ENCODE data around the gene SPATA13.

Gene SPATA13

DNA sequence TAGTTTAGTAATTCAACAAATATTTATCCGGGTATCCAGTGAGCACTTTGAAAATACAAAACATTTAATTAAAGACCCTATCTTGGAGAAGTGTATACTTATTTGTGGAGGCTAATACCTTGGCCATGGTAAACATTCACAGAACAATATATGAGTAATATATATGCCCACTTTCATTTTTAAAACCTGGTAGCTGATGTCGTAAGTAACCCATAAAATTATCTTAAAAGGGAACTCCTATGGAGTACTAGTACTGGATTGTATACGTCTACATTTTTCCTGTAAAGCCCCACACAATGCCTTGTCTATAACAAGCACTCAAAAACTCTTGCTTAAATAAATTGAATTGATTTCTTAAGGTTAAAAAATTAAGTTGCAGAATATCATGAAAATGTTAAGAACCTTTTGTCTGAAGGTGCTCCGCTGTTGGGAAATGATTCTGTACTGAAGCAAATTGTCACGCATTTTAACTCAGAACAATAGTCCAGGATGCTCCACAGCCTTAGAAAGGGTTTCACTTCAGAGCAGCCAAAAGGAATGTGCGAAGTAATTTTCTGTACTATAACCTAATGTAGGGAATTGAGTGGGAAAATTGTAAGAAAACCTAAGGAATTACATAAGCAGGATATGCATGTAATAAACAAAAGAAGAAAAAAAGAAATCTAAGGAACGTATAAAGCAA, 90.0 kb downstream of the SPATA13 start:
- Histone ChIP-seq H3K4me1 (ENCODE audit: low read length) (no peaks in the 10 kb centered on the region), H3K9me3 (ENCODE audit: insufficient read depth, low read length) (no peaks in the 10 kb centered on the region), H4K20me1 (ENCODE audit: insufficient read depth, low read length) (no peaks in the 10 kb centered on the region), H3K4me3 (ENCODE audit: low read length) (no peak overlapping the region), H3K4me2 (ENCODE audit: low read length) (no peak overlapping the region), H3K36me3 (replicated peaks; ENCODE audit: low read depth, low read length) (no peaks in the 10 kb centered on the region), H3K27ac (ENCODE audit: low read length) (no peak overlapping the region), H3K27me3 (ENCODE audit: low read depth, low read length) (no peaks in the 10 kb centered on the region), H3K9ac (ENCODE audit: low read length) (no peak overlapping the region), H3K79me2 (ENCODE audit: low read length) (no peaks in the 10 kb centered on the region), H2AFZ (ENCODE audit: low read depth, low read length) (no peak overlapping the region)
- TF ChIP-seq EZH2phosphoT487 (IDR thresholded peaks at IDR 0.05; ENCODE audit: low read depth) (no peak), CTCF (IDR thresholded peaks at IDR 0.05; ENCODE audit: low read depth, low read length) (no peak)

- Histone ChIP-seq H4K20me1 (ENCODE audit: insufficient read depth, low read length) (no peaks in the 10 kb centered on the region), H3K9ac (ENCODE audit: low read length) (no peak overlapping the region), H3K36me3 (replicated peaks; ENCODE audit: low read depth, low read length) (no peaks in the 10 kb centered on the region), H3K4me2 (ENCODE audit: low read length) (no peak overlapping the region), H3K27me3 (ENCODE audit: low read depth, low read length) (no peaks in the 10 kb centered on the region), H3K27ac (ENCODE audit: low read length) (no peak overlapping the region), H2AFZ (ENCODE audit: low read depth, low read length) (no peak overlapping the region), H3K4me3 (ENCODE audit: low read length) (no peak overlapping the region), H3K9me3 (ENCODE audit: insufficient read depth, low read length) (no peaks in the 10 kb centered on the region), H3K79me2 (ENCODE audit: low read length) (no peaks in the 10 kb centered on the region), H3K4me1 (ENCODE audit: low read length) (no peaks in the 10 kb centered on the region)
- TF ChIP-seq CTCF (IDR thresholded peaks at IDR 0.05; ENCODE audit: low read depth, low read length), result no peak
- no peak for TF ChIP-seq EZH2phosphoT487 (IDR thresholded peaks at IDR 0.05; ENCODE audit: low read depth)
Observed at GRCh38 chr13:24251525-24251924, 91.0 kb downstream of the SPATA13 start.

DNA sequence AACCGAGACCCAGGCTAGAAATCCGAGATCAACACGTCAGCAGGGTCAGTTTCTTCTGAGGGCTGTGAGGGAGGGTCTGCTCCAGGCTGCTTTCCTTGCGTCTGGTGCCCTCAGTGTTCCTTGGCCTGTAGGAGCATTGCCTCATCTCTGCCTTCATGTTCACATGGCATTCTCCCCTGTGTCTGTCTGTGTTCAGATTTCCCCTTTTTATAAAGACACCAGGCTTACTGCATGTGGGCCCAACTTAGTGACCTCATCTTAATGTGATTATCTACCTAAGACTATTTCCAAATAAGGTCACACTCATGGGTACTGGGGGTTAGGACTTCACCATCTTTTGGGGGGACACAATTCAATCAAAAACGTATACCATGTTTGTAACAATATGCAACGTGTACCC, 91.6 kb downstream of the SPATA13 start:
- H3K27me3 ChIP-seq (ENCODE audit: low read depth, low read length), result no peaks in the 10 kb centered on the region
- no peaks in the 10 kb centered on the region for H3K79me2 ChIP-seq (ENCODE audit: low read length)
- no peaks in the 10 kb centered on the region for H4K20me1 ChIP-seq (ENCODE audit: insufficient read depth, low read length)
- H3K4me2 ChIP-seq (ENCODE audit: low read length), result no peak overlapping the region
- no peak for TF ChIP-seq EZH2phosphoT487 (IDR thresholded peaks at IDR 0.05; ENCODE audit: low read depth)
- TF ChIP-seq CTCF (IDR thresholded peaks at IDR 0.05; ENCODE audit: low read depth, low read length), result no peak
- no peaks in the 10 kb centered on the region for H3K4me1 ChIP-seq (ENCODE audit: low read length)
- no peak overlapping the region for H2AFZ ChIP-seq (ENCODE audit: low read depth, low read length)
- no peaks in the 10 kb centered on the region for H3K36me3 ChIP-seq (replicated peaks; ENCODE audit: low read depth, low read length)
- H3K4me3 ChIP-seq (ENCODE audit: low read length), result no peak overlapping the region
- H3K9me3 ChIP-seq (ENCODE audit: insufficient read depth, low read length), result no peaks in the 10 kb centered on the region
- H3K9ac ChIP-seq (ENCODE audit: low read length), result no peak overlapping the region
- H3K27ac ChIP-seq (ENCODE audit: low read length), result no peak overlapping the region

DNA sequence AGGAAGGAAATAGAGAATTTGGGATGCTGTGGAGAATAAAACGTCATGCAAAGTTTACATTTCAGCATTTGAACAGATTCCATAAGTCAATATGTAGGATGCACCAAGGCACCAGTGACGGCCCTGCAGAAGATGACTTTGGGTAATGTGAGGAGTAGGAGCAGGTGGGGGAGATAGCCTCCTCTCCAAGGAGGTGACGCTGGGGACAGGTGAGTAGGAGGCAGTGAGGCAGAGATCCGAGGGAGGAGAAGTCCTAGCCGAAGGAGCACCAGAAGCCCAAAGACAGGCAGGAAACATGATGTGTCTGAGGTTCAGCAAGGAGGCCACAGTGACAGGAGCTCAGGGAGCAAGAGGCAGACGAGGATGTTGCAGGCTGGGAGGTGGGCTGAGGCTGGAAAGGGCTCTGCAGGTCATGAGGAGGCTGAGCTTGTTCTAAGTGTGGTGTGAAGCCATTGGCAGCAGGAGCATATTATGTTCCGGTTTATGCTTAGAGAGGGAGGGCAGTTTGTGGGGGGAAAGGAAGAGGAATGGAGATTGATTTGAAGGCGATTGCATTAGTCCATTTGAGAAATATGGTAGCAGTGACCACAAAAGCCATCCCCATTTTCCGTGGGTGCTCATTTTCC, 93.1 kb downstream of the SPATA13 start:
- Histone ChIP-seq H3K27ac (ENCODE audit: low read length) (no peak overlapping the region), H3K79me2 (ENCODE audit: low read length) (no peaks in the 10 kb centered on the region), H3K4me1 (ENCODE audit: low read length) (no peaks in the 10 kb centered on the region), H4K20me1 (ENCODE audit: insufficient read depth, low read length) (no peaks in the 10 kb centered on the region), H3K9ac (ENCODE audit: low read length) (no peak overlapping the region), H2AFZ (ENCODE audit: low read depth, low read length) (no peak overlapping the region), H3K9me3 (ENCODE audit: insufficient read depth, low read length) (no peaks in the 10 kb centered on the region), H3K27me3 (ENCODE audit: low read depth, low read length) (no peaks in the 10 kb centered on the region), H3K4me2 (ENCODE audit: low read length) (no peak overlapping the region), H3K4me3 (ENCODE audit: low read length) (no peak overlapping the region), H3K36me3 (replicated peaks; ENCODE audit: low read depth, low read length) (no peaks in the 10 kb centered on the region)
- TF ChIP-seq EZH2phosphoT487 (IDR thresholded peaks at IDR 0.05; ENCODE audit: low read depth) (no peak), CTCF (IDR thresholded peaks at IDR 0.05; ENCODE audit: low read depth, low read length) (no peak)

All from OCI-LY3 (cell line).